IMR-90 (cell line): ENCODE results near the gene HIPK1. TPM values are rescaled to one million over a fixed set of nuclear protein-coding genes. Genes with fewer than 3 reads are reported as not detected.
A peak's percentile ranks its signal among the peaks of the same experiment; 100 is the strongest.

Experiments
- ATAC-seq: fragments of 200-7000 bp; cut with Tn5 transposase; 2 replicates; pipeline ENCODE4 v1.9.1; 2020; ENCODE audit warnings: low read depth, mild to moderate bottlenecking, moderate library complexity
- BruUV-seq: library from RNA; stranded (reverse); fragments of 400-500 nt; replicated peaks from 2 replicates; lab custom pipeline; 2021; lab: Mats Ljungman, UMichigan
- CTCF ChIA-PET: fragments of 300-600 bp; formaldehyde crosslinking; extraction: SDS; loops from one replicate; lab custom pipeline; 2021; ENCODE audit warnings: antibody characterized with exemption; lab: Yijun Ruan, JAX
- POLR2A ChIA-PET: fragments of 300-600 bp; sonication (Branson Sonifier 250); formaldehyde crosslinking; loops from one replicate; lab custom pipeline; 2022; ENCODE audit warnings: antibody characterized with exemption; ENCODE audit not compliant: unreplicated experiment; lab: Charles Lee
- DNase-seq: peaks from one replicate; pipeline ENCODE4 v3.0.0; 2013
- H2AFZ ChIP-seq: replicated peaks from 2 replicates; pipeline ENCODE3; 2013; ENCODE audit warnings: low read length, mild to moderate bottlenecking; ENCODE audit not compliant: poor library complexity
- H2AK5ac ChIP-seq: 2 replicates; pipeline ENCODE4 v1.6.1; 2013; ENCODE audit warnings: low read depth, low read length, inconsistent platforms
- H2AK9ac ChIP-seq: replicated peaks from 2 replicates; pipeline ENCODE3; 2013; ENCODE audit warnings: mild to moderate bottlenecking, low read depth, low read length, moderate library complexity; ENCODE audit not compliant: poor library complexity
- H2BK120ac ChIP-seq: 2 replicates; pipeline ENCODE4 v1.6.1; 2013; ENCODE audit warnings: low read depth, low read length, inconsistent platforms
- H2BK15ac ChIP-seq: 3 replicates; pipeline ENCODE4 v1.6.1; 2013; ENCODE audit warnings: low read depth, low read length, inconsistent platforms
- H2BK20ac ChIP-seq: 2 replicates; pipeline ENCODE4 v1.6.1; 2013; ENCODE audit warnings: low read depth, mild to moderate bottlenecking, inconsistent platforms, low read length, moderate library complexity
- H2BK5ac ChIP-seq: 2 replicates; pipeline ENCODE4 v1.6.1; 2013; ENCODE audit warnings: mild to moderate bottlenecking, low read depth, low read length, inconsistent platforms; ENCODE audit not compliant: poor library complexity, severe bottlenecking
- H3K14ac ChIP-seq: replicated peaks from 2 replicates; pipeline ENCODE4 v1.6.1; 2013; ENCODE audit warnings: low read depth, low read length, inconsistent platforms
- H3K18ac ChIP-seq: 2 replicates; pipeline ENCODE4 v1.6.1; 2013; ENCODE audit warnings: low read depth, low read length, control low read depth
- H3K23ac ChIP-seq: 2 replicates; pipeline ENCODE4 v1.6.1; 2013; ENCODE audit warnings: low read depth, low read length, inconsistent platforms
- H3K27ac ChIP-seq: 2 replicates; pipeline ENCODE4 v1.5.1; 2013; ENCODE audit warnings: mild to moderate bottlenecking, control low read depth, low read length; ENCODE audit not compliant: insufficient read depth
- H3K27me3 ChIP-seq: 2 replicates; pipeline ENCODE4 v1.6.1; 2013; ENCODE audit warnings: low read length; ENCODE audit not compliant: control insufficient read depth, insufficient read depth
- H3K36me3 ChIP-seq: 2 replicates; pipeline ENCODE4 v1.6.1; 2013; ENCODE audit warnings: low read length, mixed read lengths; ENCODE audit not compliant: control insufficient read depth, insufficient read depth
- H3K4ac ChIP-seq: 2 replicates; pipeline ENCODE4 v1.6.1; 2013; ENCODE audit warnings: low read depth, low read length, inconsistent platforms
- H3K4me1 ChIP-seq: 2 replicates; pipeline ENCODE4 v1.6.1; 2013; ENCODE audit warnings: low read length, mixed read lengths; ENCODE audit not compliant: control insufficient read depth, insufficient read depth
- H3K4me2 ChIP-seq: 2 replicates; pipeline ENCODE4 v1.6.1; 2013; ENCODE audit warnings: low read depth, mild to moderate bottlenecking, control low read depth, low read length, moderate library complexity
- H3K4me3 ChIP-seq: 2 replicates; pipeline ENCODE4 v1.5.1; 2013; ENCODE audit warnings: low read depth, mild to moderate bottlenecking, control low read depth, low read length, moderate library complexity; ENCODE audit not compliant: insufficient read depth
- H3K56ac ChIP-seq: 2 replicates; pipeline ENCODE4 v1.6.1; 2013; ENCODE audit warnings: low read length, inconsistent platforms; ENCODE audit not compliant: insufficient read depth; ENCODE audit errors: extremely low read depth
- H3K79me1 ChIP-seq, 2 experiments: 2 replicates each; pipeline ENCODE4 v1.6.1; 2013; ENCODE audit warnings: low read length in 2 of 2, inconsistent platforms in 1 of 2, low read depth in 1 of 2
- H3K9ac ChIP-seq: 2 replicates; pipeline ENCODE4 v1.6.1; 2013; ENCODE audit warnings: low read depth, low read length, control low read depth
- H3K9me1 ChIP-seq: 2 replicates; pipeline ENCODE4 v1.6.1; 2013; ENCODE audit warnings: low read length, inconsistent platforms; ENCODE audit not compliant: insufficient read depth
- H3K9me3 ChIP-seq: 2 replicates; pipeline ENCODE4 v1.6.1; 2013; ENCODE audit warnings: low read length; ENCODE audit not compliant: control insufficient read depth, insufficient read depth
- H4K20me1 ChIP-seq: 2 replicates; pipeline ENCODE4 v1.6.1; 2013; ENCODE audit warnings: low read length, inconsistent platforms; ENCODE audit not compliant: insufficient read depth
- H4K5ac ChIP-seq: 2 replicates; pipeline ENCODE4 v1.6.1; 2013; ENCODE audit warnings: mild to moderate bottlenecking, low read depth, low read length, control low read depth
- H4K8ac ChIP-seq, 2 experiments: 2 replicates each; pipeline ENCODE4 v1.6.1; 2013; ENCODE audit warnings: low read depth in 2 of 2, low read length in 2 of 2, control low read depth in 1 of 2, inconsistent platforms in 1 of 2
- H4K91ac ChIP-seq: 2 replicates; pipeline ENCODE4 v1.6.1; 2013; ENCODE audit warnings: low read depth, low read length, inconsistent platforms; ENCODE audit not compliant: insufficient read depth
- BHLHE40 ChIP-seq: fragments of 150-350 bp; IDR thresholded peaks from 2 replicates; pipeline ENCODE4 v1.6.1; 2016; ENCODE audit warnings: mild to moderate bottlenecking, low read depth, low read length
- CHD1 ChIP-seq: IDR thresholded peaks from 2 replicates; pipeline ENCODE4 v1.6.1; 2012; ENCODE audit warnings: low read depth, low read length, improper control_type of control experiment
- CTCF ChIP-seq: conservative IDR thresholded peaks from 2 replicates; pipeline ENCODE4 v1.5.1; 2012; ENCODE audit warnings: mild to moderate bottlenecking, low read depth, low read length, improper control_type of control experiment
- FOS ChIP-seq: fragments of 150-350 bp; IDR thresholded peaks from 2 replicates; pipeline ENCODE4 v1.6.1; 2016; ENCODE audit warnings: low read depth, low read length
- POLR2A ChIP-seq: IDR thresholded peaks from 2 replicates; pipeline ENCODE4 v1.6.1; 2012; ENCODE audit warnings: mild to moderate bottlenecking, low read depth, low read length
- RAD21 ChIP-seq: IDR thresholded peaks from 2 replicates; pipeline ENCODE4 v1.6.1; 2012; ENCODE audit warnings: low read length, improper control_type of control experiment
- RCOR1 ChIP-seq: IDR thresholded peaks from 2 replicates; pipeline ENCODE4 v1.6.1; 2012; ENCODE audit warnings: mild to moderate bottlenecking, low read length, improper control_type of control experiment; ENCODE audit not compliant: insufficient replicate concordance
- RFX5 ChIP-seq: IDR thresholded peaks from 2 replicates; pipeline ENCODE4 v1.8.0; 2012; ENCODE audit warnings: low read depth, mild to moderate bottlenecking, low read length, moderate library complexity
- SMC3 ChIP-seq: fragments of 150-350 bp; IDR thresholded peaks from 2 replicates; pipeline ENCODE4 v1.6.1; 2016; ENCODE audit warnings: low read depth, mild to moderate bottlenecking, antibody characterized with exemption, low read length, moderate library complexity
- WGBS, 2 experiments: methylation state at CpG; one replicate each; pipeline versions ENCODE4 v1.1.5 to v1.1.7; 2013; ENCODE audit warnings: missing lambda C conversion rate in 2 of 2; ENCODE audit not compliant: insufficient read length in 1 of 2; ENCODE audit errors: extremely low coverage in 2 of 2; 5-methylcytosine and 5-hydroxymethylcytosine counted together
- dilution Hi-C: fragments of 300-500 bp; cut with HindIII; formaldehyde crosslinking; loops from one replicate; pipeline ENCODE4 v1.14.3; 2018; ENCODE audit warnings: low sequenced_read_pairs; ENCODE audit not compliant: unreplicated experiment
- in situ Hi-C: fragments of 300-500 bp; cut with MboI; formaldehyde crosslinking; loops from 3 replicates; pipeline ENCODE4 v1.14.3; 2019; ENCODE audit warnings: low sequenced_read_pairs, inconsistent platforms, mixed read lengths
- intact Hi-C: fragments of 100-400 bp; cut with micrococcal nuclease; formaldehyde crosslinking; loops from 2 replicates; pipeline ENCODE4 v1.10.0; 2022
- polyA plus RNA-seq, 3 experiments: library from polyadenylated mRNA; depleted of rRNA; stranded (reverse); fragments of >200 nt; gene quantifications; 2 replicates each; pipeline ENCODE4 v1.2.3, GENCODE V29; 2012; ENCODE audit warnings: low replicate concordance in 1 of 3
- total RNA-seq: library from RNA; depleted of rRNA; stranded (reverse); fragments of >200 nt; gene quantifications from 2 replicates; pipeline ENCODE4 v1.2.3, GENCODE V29; 2012

The HIPK1 gene
- total and polyA plus RNA-seq, 2 of the 4 experiments (the other 2 are of a cell fraction) = 15.3 to 33.9 TPM

- Histone ChIP-seq H3K18ac (no peak overlapping the region), H4K8ac (no peak overlapping the region), H3K4ac (no peak overlapping the region), H3K4me2 (peak overlapping the region; percentile 30; the same call in 1 of the 2 replicates), H2BK120ac (no peak overlapping the region), H3K9me3 (no peaks in the 10 kb centered on the region), H3K4me1 (peaks cover 7% of the 10 kb centered on the region), H3K27ac (no peak overlapping the region), H2BK5ac (no peak overlapping the region), H4K91ac (no peak overlapping the region), H3K79me1 (peaks cover 31 to 49% of the 10 kb centered on the region in 2 experiments), H3K4me3 (no peak overlapping the region), H2AK9ac (no peak overlapping the region), H4K5ac (no peak overlapping the region), H3K27me3 (no peaks in the 10 kb centered on the region), H3K9me1 (peaks cover 3% of the 10 kb centered on the region; the same call in 1 of the 2 replicates), H2BK20ac (no peak overlapping the region), H4K20me1 (peaks cover 14% of the 10 kb centered on the region; the same call in 1 of the 2 replicates), H2AFZ (no peak overlapping the region), H3K14ac (no peak overlapping the region), H3K36me3 (peaks cover 9% of the 10 kb centered on the region), H3K56ac (no peak overlapping the region), H3K23ac (no peak overlapping the region), H2BK15ac (no peak overlapping the region), H3K9ac (no peak overlapping the region), H2AK5ac (no peak overlapping the region)
- DNase-seq (no peak), ATAC-seq (no peak)
- ChIA-PET CTCF (no interaction called here), POLR2A (no interaction called here)
- WGBS, 2 experiments = no CpG with 5 or more reads among the region's 1 CpG
- dilution Hi-C loops = no loop called here
- TF ChIP-seq BHLHE40 (no peak), FOS (no peak), RFX5 (no peak), POLR2A (no peak), CTCF (no peak), RAD21 (no peak), SMC3 (no peak), RCOR1 (no peak), CHD1 (no peak)
- in situ Hi-C loops = no loop called here
- BruUV-seq = no TSS peak
- intact Hi-C loops = loop anchor here (5.0 kb wide), 1 partner anchor 109 kb away; no protein-coding TSS in a partner anchor
Measured at GRCh38 chr1:113946112-113946511, 17.0 kb downstream of the HIPK1 start.
